ENCODE data around the gene LCA5L.

The LCA5L gene

DNA sequence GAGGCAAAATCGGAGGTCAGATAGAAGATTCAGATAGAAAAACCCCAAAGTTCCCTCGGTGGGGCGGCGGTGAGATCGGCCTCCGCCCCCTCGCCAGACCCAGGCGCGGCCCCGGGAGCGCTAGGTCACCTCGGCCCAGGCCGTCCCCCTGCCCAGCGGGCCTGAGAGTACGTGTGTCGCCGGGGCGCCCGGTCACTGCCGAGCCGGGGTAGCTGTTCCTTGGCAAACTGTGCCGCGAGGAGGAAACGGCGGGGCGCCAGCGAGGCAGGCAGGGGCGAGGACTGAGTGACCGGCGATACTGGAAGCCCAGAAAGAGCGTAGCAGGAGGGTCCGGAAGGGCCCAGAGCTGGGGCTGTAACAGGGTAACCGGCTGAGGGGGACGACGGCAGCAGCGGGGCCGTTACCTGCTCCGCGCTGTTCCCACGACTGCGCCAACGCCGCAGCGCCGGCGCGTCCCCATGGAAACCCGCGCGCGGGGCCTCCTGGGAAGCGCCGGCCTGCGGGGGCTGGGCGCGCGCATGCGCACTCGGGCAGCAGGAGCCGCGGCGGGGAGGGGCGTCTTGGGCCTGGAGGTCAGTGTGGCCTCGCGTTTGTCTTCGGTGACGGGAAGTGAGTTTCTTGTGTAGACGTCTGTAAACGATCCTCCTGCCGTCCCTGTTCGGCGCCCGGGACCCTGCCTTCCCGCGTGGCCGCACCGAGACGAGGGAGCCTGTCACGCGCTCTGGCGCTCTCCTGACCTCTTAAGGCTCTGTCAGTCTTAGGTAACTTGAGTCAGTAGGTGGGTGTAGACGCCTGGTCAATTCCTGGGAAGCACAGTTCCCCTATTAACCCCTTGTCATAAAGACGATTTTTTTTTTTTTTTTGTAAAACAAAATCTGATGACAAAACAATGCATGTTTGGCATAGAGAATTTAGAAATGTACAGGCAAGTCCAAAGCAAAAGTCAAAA is at the start of gene LCA5L:
TSS of gene LCA5L (minus strand) at position 458 of the 949 bp plus-strand sequence. CDS start 17,285 bp downstream, outside the sequence.
- H3K27me3 ChIP-seq (ENCODE audit: control insufficient read depth, insufficient read depth, low read length) = no peaks in the 10 kb centered on the region
- peak within 1 kb of the TSS; percentile 71 for H3K4me3 ChIP-seq (ENCODE audit: low read length)
- peaks cover 5% of the 10 kb centered on the region for H3K4me1 ChIP-seq (ENCODE audit: control insufficient read depth, insufficient read depth, low read length)
- H3K9me3 ChIP-seq (ENCODE audit: control insufficient read depth, low read length) = no peaks in the 10 kb centered on the region
- H3K9ac ChIP-seq (ENCODE audit: low read length) = peak within 1 kb of the TSS; percentile 84
- no peaks in the 10 kb centered on the region for H3K36me3 ChIP-seq (ENCODE audit: control insufficient read depth, insufficient read depth, low read length)

DNA sequence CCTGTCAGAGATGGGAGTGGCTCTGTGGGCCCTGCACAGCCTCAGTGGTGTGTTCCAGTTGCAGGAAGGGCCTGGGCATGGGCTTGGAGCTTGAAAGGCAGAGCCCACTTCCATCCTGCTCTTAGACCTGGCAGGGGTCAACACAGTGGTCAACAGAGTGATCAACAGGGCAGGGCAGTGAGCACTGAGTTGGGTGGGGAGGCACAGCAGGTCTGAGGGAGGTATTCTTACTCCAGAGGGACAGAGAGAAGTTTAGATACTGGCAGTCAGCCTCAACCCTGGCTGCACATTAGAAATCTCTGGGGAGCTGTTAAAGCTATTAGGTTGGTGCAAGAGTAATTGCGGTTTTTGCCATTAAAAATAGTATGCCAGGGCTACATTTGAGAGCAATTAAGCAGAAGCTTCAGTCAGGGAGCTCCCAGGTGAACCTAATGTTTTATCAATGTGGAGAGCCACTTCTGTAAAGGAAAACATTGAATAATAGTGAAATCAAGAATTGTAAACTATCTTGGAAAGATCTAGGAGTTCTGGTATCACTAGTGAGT is 43.9 kb upstream of the LCA5L start:
- no peaks in the 10 kb centered on the region for H3K9me3 ChIP-seq (ENCODE audit: control insufficient read depth, low read length)
- H3K4me1 ChIP-seq (ENCODE audit: control insufficient read depth, insufficient read depth, low read length) = no peaks in the 10 kb centered on the region
- H3K27me3 ChIP-seq (ENCODE audit: control insufficient read depth, insufficient read depth, low read length) = no peaks in the 10 kb centered on the region

DNA sequence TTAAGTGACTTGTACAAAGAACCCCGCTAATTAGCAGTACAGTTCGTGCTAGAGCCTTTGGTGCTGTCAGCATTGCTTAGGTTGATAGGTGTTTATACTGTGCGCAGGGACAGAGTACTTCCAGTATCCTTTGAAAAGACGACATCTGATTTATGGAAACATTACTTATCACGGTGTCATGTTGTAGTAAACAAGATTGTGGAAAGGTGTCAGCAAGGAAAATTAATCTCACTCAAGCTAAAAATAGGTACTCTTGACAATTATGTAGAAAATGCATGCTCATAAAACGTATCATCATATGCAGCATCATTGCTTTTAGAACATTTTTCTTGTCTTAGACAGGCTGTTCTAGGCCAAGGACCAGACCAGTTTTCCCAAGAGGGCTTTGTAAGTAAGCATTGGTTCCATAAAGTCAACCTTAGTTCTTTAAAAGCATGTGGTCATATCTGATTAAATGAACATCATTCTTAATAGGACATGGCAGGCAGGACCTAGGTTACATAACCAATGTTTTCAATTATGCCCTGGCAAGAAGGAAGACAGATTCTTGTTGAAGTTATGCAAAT is 39.2 kb upstream of the LCA5L start:
- Histone ChIP-seq H3K36me3 (ENCODE audit: control insufficient read depth, insufficient read depth, low read length) (no peaks in the 10 kb centered on the region), H3K9ac (ENCODE audit: low read length) (no peak overlapping the region), H3K27me3 (ENCODE audit: control insufficient read depth, insufficient read depth, low read length) (no peaks in the 10 kb centered on the region), H3K4me3 (ENCODE audit: low read length) (no peak overlapping the region), H3K9me3 (ENCODE audit: control insufficient read depth, low read length) (no peaks in the 10 kb centered on the region), H3K4me1 (ENCODE audit: control insufficient read depth, insufficient read depth, low read length) (no peaks in the 10 kb centered on the region)

More for the DNA sequence above, 43.9 kb upstream of the LCA5L start:
- H3K4me3 ChIP-seq (ENCODE audit: low read length) = no peak overlapping the region
- no peaks in the 10 kb centered on the region for H3K36me3 ChIP-seq (ENCODE audit: control insufficient read depth, insufficient read depth, low read length)
- H3K9ac ChIP-seq (ENCODE audit: low read length) = no peak overlapping the region

DNA sequence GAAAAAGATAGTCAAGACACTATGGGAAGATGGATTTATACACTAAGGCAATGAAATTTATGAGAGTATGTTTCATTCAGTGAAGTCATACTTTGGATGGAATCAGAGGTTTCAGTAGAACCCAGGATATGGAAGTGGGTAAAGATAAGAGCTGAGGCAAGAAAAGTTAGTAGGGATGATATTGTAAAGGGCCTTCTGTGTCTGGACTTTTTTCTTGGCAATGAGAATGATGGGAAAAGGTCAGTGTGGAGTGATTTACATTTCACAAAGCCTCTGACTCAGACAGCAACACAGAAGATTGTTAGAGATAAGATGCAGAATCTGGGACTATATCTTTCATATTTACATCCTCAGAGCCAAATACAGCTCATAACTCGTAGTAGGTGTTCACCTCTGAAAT is 38.3 kb upstream of the LCA5L start:
- no peaks in the 10 kb centered on the region for H3K27me3 ChIP-seq (ENCODE audit: control insufficient read depth, insufficient read depth, low read length)
- no peaks in the 10 kb centered on the region for H3K4me1 ChIP-seq (ENCODE audit: control insufficient read depth, insufficient read depth, low read length)
- no peak overlapping the region for H3K4me3 ChIP-seq (ENCODE audit: low read length)
- H3K36me3 ChIP-seq (ENCODE audit: control insufficient read depth, insufficient read depth, low read length) = no peaks in the 10 kb centered on the region
- no peak overlapping the region for H3K9ac ChIP-seq (ENCODE audit: low read length)
- no peaks in the 10 kb centered on the region for H3K9me3 ChIP-seq (ENCODE audit: control insufficient read depth, low read length)

DNA sequence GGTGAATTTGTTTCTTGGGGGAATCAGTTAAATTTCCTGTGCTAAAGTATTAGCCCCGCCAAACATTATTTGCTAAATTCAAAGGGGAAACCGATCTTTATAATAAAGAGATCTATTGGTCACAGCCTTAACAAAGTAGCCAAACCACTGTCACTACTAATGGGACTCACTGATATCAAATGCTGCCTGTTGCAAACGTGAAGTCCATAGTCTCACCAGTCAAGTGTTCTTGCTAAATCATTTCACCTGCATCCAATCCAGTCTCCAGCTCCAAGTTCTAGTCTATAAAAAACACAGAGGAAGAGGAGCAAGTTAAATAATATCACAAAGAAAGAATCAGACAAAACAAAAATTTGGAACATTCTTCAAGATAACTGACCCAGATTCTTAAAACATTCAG is 36.3 kb upstream of the LCA5L start:
- no peaks in the 10 kb centered on the region for H3K36me3 ChIP-seq (ENCODE audit: control insufficient read depth, insufficient read depth, low read length)
- H3K4me1 ChIP-seq (ENCODE audit: control insufficient read depth, insufficient read depth, low read length) = no peaks in the 10 kb centered on the region
- no peaks in the 10 kb centered on the region for H3K27me3 ChIP-seq (ENCODE audit: control insufficient read depth, insufficient read depth, low read length)
- no peak overlapping the region for H3K4me3 ChIP-seq (ENCODE audit: low read length)
- H3K9me3 ChIP-seq (ENCODE audit: control insufficient read depth, low read length) = no peaks in the 10 kb centered on the region
- H3K9ac ChIP-seq (ENCODE audit: low read length) = no peak overlapping the region

DNA sequence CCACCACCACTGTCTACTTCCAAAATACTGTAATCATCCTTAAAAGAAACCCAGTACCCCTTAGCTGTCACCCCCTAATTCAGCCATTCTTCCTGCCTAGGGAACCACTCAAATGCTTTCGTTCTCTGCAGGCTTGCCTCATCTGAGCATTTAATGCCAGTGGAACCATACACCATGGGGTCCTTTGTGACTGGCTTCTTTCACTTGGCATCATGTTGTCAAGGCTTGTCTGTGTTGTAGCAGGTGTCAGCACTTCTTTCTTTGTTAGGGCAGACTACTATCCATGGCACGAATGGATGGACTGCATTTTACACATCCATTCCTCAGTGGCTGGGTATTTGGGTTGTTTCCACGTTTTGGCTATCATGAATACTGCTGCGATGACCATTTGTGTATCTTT is 34.7 kb upstream of the LCA5L start:
- Histone ChIP-seq H3K36me3 (ENCODE audit: control insufficient read depth, insufficient read depth, low read length) (no peaks in the 10 kb centered on the region), H3K4me3 (ENCODE audit: low read length) (no peak overlapping the region), H3K9ac (ENCODE audit: low read length) (no peak overlapping the region), H3K27me3 (ENCODE audit: control insufficient read depth, insufficient read depth, low read length) (no peaks in the 10 kb centered on the region), H3K4me1 (ENCODE audit: control insufficient read depth, insufficient read depth, low read length) (no peaks in the 10 kb centered on the region), H3K9me3 (ENCODE audit: control insufficient read depth, low read length) (no peaks in the 10 kb centered on the region)

DNA sequence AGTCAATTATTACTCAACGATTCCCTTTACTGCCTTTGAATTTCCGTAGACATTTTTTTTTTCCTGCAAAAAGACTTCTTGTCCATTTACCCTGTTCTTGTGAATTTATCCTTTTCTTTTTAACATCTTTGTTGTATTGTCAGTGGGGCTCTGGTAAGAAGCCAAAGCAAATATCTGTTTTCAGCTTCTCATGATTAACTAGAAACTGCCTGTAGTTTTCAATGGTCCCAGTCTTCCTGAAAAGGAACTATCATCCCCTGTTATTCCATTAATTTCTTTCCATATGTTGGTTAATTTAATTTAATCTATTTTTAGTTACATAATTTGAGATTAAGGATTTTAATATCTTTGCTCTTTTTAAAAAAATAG is 34.2 kb upstream of the LCA5L start:
- no peaks in the 10 kb centered on the region for H3K9me3 ChIP-seq (ENCODE audit: control insufficient read depth, low read length)
- H3K4me3 ChIP-seq (ENCODE audit: low read length) = no peak overlapping the region
- H3K9ac ChIP-seq (ENCODE audit: low read length) = no peak overlapping the region
- no peaks in the 10 kb centered on the region for H3K4me1 ChIP-seq (ENCODE audit: control insufficient read depth, insufficient read depth, low read length)
- no peaks in the 10 kb centered on the region for H3K27me3 ChIP-seq (ENCODE audit: control insufficient read depth, insufficient read depth, low read length)
- H3K36me3 ChIP-seq (ENCODE audit: control insufficient read depth, insufficient read depth, low read length) = no peaks in the 10 kb centered on the region

DNA sequence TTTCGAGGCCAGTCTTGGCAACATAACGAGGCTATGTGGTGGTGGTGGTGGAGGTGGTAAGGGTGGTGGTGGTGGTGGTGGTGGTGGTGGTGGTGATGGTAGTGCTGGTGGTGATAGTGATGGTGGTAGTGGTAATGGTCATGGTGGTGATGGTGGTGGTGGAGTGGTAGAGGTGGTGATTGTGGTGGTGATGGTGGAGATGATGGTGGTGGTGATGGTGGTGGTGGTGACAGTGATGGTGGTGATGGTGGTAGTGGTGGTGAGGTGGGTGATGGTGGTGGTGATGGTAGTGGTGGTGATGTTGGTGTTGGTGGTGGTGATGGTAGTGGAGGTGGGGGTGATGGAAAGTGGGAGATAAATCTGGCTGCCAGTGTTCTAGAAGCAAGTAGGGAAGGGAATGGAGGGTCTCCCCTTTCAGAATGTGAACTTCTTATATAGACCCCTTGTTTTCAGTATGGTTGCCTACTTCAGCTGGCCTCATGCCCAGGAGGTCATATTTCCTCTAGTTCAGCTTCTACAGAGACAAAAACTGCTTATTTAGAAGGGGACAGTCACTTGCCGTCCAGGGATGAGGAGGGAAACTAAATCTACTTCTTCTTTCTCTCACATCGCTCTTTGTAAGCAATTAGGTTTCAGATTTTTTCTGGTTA is 33.7 kb upstream of the LCA5L start:
- Histone ChIP-seq H3K27me3 (ENCODE audit: control insufficient read depth, insufficient read depth, low read length) (no peaks in the 10 kb centered on the region), H3K4me1 (ENCODE audit: control insufficient read depth, insufficient read depth, low read length) (no peaks in the 10 kb centered on the region), H3K9me3 (ENCODE audit: control insufficient read depth, low read length) (no peaks in the 10 kb centered on the region), H3K9ac (ENCODE audit: low read length) (no peak overlapping the region), H3K4me3 (ENCODE audit: low read length) (no peak overlapping the region), H3K36me3 (ENCODE audit: control insufficient read depth, insufficient read depth, low read length) (no peaks in the 10 kb centered on the region)

DNA sequence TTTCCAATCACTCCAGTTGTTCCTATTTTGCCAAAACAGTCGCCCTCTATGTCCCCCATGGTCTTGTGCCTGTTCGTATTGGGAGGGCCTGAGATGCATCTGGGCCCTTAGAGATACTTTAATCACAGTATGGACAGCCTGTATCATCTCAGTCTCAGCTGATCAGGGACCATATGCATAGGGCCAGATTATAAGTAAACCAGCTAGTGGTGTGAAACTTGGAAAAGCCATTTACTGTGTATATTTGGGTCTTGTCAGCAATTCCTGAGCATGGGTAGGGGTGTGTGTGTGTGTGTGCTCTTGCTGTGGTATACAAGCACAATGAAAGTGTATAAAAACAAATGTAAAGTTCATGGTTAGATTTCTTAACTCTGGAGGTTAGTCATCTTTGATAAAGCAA is 29.0 kb upstream of the LCA5L start:
- no peaks in the 10 kb centered on the region for H3K36me3 ChIP-seq (ENCODE audit: control insufficient read depth, insufficient read depth, low read length)
- no peak overlapping the region for H3K9ac ChIP-seq (ENCODE audit: low read length)
- no peaks in the 10 kb centered on the region for H3K4me1 ChIP-seq (ENCODE audit: control insufficient read depth, insufficient read depth, low read length)
- no peaks in the 10 kb centered on the region for H3K27me3 ChIP-seq (ENCODE audit: control insufficient read depth, insufficient read depth, low read length)
- H3K4me3 ChIP-seq (ENCODE audit: low read length) = no peak overlapping the region
- H3K9me3 ChIP-seq (ENCODE audit: control insufficient read depth, low read length) = no peaks in the 10 kb centered on the region

DNA sequence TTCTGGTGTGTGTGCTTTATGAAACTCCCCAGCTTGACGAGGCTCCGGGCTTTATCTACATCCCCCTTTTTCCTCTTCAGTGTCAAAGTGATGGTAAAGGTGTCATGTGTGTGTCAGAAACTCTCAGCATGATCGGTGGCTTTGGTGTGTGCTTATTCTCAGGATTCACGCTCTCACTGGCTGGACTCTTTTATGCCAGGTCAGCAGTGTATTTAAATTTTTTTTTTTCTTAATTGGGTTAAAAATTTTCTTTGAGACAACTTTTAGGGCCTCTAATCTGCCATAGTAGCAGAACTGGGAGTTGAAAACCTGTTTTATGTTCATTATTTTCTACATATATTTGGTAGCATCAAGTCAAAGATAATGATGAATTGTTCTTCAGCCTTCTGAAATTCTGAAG is 27.2 kb upstream of the LCA5L start:
- Histone ChIP-seq H3K9ac (ENCODE audit: low read length) (no peak overlapping the region), H3K36me3 (ENCODE audit: control insufficient read depth, insufficient read depth, low read length) (no peaks in the 10 kb centered on the region), H3K9me3 (ENCODE audit: control insufficient read depth, low read length) (no peaks in the 10 kb centered on the region), H3K4me3 (ENCODE audit: low read length) (no peak overlapping the region), H3K4me1 (ENCODE audit: control insufficient read depth, insufficient read depth, low read length) (no peaks in the 10 kb centered on the region), H3K27me3 (ENCODE audit: control insufficient read depth, insufficient read depth, low read length) (no peaks in the 10 kb centered on the region)

DNA sequence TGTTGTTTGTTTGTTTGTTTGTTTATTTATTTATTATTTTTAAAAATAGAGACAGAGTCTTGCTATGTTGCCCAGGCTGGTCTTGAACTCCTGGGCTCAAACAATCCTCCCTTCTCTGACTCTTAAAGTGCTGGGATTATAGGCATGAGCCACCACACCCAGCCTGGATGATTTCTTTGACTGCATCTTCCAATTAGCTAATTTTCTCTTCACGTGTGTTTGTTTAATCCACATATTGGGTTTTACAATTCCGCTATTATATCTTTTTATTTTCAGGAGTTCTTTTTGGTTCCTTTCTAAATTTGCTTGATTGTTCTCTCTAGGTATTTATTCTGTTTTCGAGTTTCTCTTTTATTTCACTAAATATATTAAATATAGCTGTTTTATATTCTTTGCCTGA is 26.0 kb upstream of the LCA5L start:
- Histone ChIP-seq H3K9me3 (ENCODE audit: control insufficient read depth, low read length) (no peaks in the 10 kb centered on the region), H3K4me1 (ENCODE audit: control insufficient read depth, insufficient read depth, low read length) (no peaks in the 10 kb centered on the region), H3K36me3 (ENCODE audit: control insufficient read depth, insufficient read depth, low read length) (no peaks in the 10 kb centered on the region), H3K27me3 (ENCODE audit: control insufficient read depth, insufficient read depth, low read length) (no peaks in the 10 kb centered on the region), H3K4me3 (ENCODE audit: low read length) (no peak overlapping the region), H3K9ac (ENCODE audit: low read length) (no peak overlapping the region)

DNA sequence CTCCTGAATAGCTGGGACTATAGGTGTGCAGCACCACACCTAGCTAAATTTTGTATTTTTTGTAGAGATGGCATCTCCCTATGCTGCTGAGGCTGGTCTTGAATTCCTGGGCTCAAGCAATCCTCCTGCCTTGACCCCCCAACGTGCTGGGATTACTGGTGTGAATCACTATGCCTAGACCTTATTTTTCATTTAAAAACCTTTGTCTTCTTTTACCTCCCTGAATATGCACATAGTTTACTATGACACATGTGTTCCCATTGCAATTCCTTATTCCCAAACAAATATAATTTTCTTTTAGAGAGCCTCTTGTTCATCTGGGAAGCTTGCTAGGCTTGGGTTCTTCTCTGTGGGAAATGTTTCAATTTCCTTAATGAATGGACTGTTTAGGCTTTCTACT is 23.0 kb upstream of the LCA5L start:
- H3K36me3 ChIP-seq (ENCODE audit: control insufficient read depth, insufficient read depth, low read length) = no peaks in the 10 kb centered on the region
- H3K4me3 ChIP-seq (ENCODE audit: low read length) = no peak overlapping the region
- H3K9ac ChIP-seq (ENCODE audit: low read length) = no peak overlapping the region

More for the DNA sequence above, 23.0 kb upstream of the LCA5L start:
- Histone ChIP-seq H3K27me3 (ENCODE audit: control insufficient read depth, insufficient read depth, low read length) (no peaks in the 10 kb centered on the region), H3K4me1 (ENCODE audit: control insufficient read depth, insufficient read depth, low read length) (no peaks in the 10 kb centered on the region), H3K9me3 (ENCODE audit: control insufficient read depth, low read length) (no peaks in the 10 kb centered on the region)
